DND-41 (cell line): ENCODE results near the gene MBP.

Experiments used
- EZH2 ChIP-seq: IDR thresholded peaks from 3 replicates; pipeline ENCODE4 v1.6.1; 2012; ENCODE audit warnings: borderline replicate concordance, low read depth, mild to moderate bottlenecking, moderate library complexity, low read length, inconsistent platforms; ENCODE audit not compliant: severe bottlenecking
- TF ChIP-seq, protein P1 (sequence below): IDR thresholded peaks from 2 replicates; pipeline ENCODE4 v1.5.1; 2012; ENCODE audit warnings: borderline replicate concordance, low read length, moderate library complexity, mild to moderate bottlenecking; ENCODE audit not compliant: poor library complexity, severe bottlenecking; ENCODE audit errors: extremely low read depth

GRCh38 chr18:77178559-77178958 is 46.0 kb upstream of the MBP start:
- TF ChIP-seq, protein P1, sequence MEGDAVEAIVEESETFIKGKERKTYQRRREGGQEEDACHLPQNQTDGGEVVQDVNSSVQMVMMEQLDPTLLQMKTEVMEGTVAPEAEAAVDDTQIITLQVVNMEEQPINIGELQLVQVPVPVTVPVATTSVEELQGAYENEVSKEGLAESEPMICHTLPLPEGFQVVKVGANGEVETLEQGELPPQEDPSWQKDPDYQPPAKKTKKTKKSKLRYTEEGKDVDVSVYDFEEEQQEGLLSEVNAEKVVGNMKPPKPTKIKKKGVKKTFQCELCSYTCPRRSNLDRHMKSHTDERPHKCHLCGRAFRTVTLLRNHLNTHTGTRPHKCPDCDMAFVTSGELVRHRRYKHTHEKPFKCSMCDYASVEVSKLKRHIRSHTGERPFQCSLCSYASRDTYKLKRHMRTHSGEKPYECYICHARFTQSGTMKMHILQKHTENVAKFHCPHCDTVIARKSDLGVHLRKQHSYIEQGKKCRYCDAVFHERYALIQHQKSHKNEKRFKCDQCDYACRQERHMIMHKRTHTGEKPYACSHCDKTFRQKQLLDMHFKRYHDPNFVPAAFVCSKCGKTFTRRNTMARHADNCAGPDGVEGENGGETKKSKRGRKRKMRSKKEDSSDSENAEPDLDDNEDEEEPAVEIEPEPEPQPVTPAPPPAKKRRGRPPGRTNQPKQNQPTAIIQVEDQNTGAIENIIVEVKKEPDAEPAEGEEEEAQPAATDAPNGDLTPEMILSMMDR, result no peak
- TF ChIP-seq EZH2, result no peak
